Stimulated activated CD8-positive, alpha-beta memory T cell treated with anti-CD3 and anti-CD28 coated beads, Interleukin-15, amount 100 ng/mL, for 48 hours (primary cell): ENCODE data around the gene THBS4.
A peak's percentile ranks its signal among the peaks of the same experiment; 100 is the strongest.

ENCODE experiments used
- DNase-seq, 2 donors: peaks; one replicate each; pipeline ENCODE4 v3.0.0-alpha.2; 2020; ENCODE audit warnings: low read depth in 2 of 2

The THBS4 gene

DNA sequence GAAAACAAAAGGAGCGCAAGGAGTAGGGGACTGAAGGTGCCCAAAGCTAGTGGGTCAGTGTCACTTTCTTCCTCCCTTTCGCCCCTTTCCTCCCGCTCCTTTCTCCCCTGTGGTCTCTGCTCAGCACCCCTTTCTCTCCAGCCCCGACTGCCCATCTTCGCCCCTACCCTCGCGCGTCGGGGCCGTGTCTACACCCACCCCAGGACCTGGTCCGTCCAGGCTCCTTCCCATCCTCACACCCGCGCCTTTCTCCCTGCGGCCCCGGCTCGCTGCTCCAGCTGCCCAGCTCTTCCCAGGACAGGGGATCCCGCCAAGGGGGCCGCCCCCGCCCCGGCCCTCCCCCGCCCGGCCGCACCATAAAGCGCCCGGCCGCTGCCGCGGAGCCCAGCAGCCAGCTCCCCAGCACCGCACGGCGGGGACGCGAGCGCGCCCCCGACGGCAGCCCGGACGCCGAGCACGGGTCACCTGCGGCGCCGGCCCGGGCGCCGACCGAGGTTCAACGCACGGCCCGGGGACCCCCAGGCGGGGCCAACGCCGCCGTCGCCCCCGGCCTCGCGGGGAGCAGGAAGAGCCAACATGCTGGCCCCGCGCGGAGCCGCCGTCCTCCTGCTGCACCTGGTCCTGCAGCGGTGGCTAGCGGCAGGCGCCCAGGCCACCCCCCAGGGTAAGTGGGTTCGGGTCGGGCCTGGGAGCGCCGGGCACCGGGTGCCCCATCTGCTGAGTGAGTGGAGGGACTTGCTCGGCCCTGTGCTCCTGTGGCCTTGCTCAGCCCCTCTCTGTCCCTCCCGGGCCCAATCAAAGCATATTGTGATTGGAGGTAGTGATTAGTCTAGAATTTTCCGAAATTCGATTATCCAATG, at the start of gene THBS4:
TSS of gene THBS4 (plus strand) at position 387 of the 860 bp plus-strand sequence. CDS start at position 577, 190 bp downstream.
- no peak for DNase-seq

DNA sequence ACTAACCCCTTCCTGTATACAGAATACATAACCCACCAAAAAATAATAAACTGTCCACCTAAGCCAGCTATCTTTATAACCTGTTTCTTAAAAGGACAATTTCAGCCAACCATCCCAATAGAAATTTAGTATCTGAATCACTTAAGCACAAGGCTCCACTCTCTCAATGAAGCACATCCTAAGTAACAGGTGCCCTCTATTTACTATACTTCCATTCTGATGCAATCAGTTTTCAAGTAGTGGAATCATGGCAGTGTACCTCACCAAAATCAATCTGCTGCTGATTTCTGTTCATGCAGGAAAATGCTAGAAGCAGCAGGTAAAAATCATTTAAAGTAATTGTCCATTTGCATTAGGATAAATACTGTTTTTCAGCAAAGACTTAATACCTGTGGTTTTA, 48.9 kb upstream of the THBS4 start:
- no peak for DNase-seq

DNA sequence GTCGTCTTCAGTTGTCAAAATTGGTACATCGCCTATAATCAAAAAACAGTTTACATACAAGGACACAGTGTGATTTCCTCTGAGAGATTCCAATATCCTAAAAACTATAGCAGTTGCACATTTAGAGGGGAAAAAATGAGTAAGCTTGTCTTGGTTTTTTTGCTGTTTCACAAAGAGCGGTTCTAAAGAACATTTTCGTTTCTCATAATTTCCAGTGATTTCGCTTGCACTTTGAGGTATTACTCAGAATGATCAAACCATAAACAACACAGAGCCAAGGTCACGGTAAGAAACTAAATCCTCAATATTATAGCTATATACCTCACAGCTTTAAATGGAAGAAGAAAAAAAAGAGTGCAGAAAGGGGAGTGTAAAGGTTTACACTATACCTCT, 44.9 kb upstream of the THBS4 start:
- no peak for DNase-seq

DNA sequence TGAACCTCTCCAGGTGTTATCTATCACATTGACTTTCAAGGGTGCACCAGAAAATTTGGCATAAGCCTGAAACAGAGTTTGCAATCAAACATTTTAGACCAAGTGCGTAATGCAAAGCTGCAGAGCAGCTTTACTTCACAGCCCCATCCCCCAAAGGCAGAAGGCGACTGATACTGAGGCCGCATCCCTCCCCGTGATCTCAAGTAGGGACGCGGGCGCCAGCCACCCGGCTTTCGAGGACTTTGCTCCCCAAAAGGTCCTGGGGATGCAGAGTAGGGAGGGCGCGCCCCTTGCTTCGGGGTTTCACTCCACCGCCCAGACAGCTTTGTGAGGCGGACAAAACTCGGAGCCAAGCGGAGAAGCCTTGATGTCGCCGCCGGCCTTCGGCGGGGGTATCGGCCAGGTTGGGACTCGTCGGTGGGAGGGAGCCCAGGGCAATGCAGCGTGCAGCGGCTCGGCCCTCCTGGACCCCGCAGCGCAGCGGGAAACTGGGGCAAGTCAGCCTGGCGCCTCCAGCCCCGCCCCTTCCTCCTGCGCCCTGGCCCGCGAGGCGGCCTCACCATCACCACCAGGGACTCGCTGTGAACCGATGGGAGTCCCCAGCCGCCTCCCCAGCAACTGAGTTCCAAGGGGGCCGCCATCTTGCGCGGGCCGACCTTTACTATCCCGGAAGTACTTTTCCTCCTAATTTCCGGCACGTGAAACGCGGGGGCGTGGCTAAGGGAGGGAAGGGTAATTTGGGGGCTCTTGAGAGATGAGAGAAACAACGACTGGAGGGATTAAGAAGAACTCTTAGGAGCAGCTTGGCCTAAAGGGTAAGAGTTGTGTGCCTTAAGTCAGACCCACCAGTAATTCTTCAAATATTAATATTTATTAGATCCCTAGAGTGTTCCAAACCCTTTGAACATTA, 44.3 kb upstream of the THBS4 start, which contains the start of gene MTX3:
TSS of gene MTX3 (minus strand) at position 665 of the 910 bp plus-strand sequence. CDS start at position 641, 24 bp downstream.
- DNase-seq: peak; percentile 84

GRCh38 chr5:79992891-79993657, 42.1 kb upstream of the THBS4 start:
- no peak for DNase-seq

DNA sequence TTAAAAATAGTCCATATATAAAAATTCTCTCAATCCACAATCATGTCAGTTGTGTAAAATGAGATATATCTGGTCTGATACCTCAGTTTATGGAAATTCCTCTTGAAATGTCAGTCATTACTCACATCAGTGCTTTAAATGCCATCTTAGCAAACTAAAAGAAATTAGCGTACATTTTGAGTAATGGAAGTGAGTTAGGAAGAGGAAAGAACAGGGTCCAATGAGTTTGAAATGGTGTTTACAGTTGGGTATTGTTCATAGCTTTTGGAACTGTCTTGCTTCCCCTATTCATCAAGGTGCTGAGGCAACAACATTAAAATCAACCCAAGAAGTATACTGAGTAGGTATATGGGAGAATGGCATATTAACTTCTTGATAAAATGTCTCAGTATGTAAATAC, 35.4 kb upstream of the THBS4 start:
- DNase-seq: no peak

- DNase-seq: no peak
Measured at GRCh38 chr5:80002677-80003076, 32.5 kb upstream of the THBS4 start.

GRCh38 chr5:80008995-80009765, 26.0 kb upstream of the THBS4 start:
- DNase-seq: no peak

GRCh38 chr5:80010754-80011392, 24.3 kb upstream of the THBS4 start:
- DNase-seq: no peak

DNA sequence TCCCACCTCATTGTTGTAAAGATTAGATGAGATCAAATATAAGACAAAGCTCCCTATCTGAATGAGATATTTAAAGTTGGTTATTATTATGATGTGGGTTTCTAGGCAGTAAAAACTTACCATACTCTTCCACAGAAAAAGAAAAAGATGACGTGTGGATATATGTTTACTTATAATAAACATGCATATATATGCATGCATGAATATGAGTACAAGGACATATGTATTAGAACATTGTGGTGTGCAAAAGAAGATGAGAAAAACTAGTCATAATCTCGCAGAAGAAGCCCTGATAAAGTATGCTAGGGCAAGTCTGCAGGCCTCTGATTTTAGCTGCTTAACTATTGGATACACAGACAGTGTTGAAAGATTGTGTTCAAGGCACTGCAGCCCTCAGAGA, 10.1 kb upstream of the THBS4 start:
- DNase-seq: no peak

DNA sequence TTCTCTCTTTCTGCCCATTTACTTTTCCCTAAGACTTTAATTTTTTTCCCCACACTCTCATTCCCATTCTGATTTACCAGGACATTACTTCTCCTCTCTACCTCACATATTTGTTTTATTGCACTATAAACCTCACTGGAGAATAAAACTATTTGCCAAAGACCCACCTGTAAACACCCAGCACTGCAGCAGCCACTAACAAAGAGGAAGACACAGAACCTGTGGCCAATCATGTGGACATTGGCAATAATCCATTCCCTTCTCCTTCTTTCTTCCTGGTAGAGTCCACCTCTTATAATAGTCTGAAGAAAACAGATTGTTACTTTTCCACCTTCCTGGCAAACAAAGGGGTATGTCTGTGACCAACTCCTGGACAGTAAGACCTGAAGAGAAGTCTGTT, 8.3 kb upstream of the THBS4 start:
- DNase-seq: no peak

GRCh38 chr5:80031109-80031508, 4.0 kb upstream of the THBS4 start:
- DNase-seq: no peak

DNA sequence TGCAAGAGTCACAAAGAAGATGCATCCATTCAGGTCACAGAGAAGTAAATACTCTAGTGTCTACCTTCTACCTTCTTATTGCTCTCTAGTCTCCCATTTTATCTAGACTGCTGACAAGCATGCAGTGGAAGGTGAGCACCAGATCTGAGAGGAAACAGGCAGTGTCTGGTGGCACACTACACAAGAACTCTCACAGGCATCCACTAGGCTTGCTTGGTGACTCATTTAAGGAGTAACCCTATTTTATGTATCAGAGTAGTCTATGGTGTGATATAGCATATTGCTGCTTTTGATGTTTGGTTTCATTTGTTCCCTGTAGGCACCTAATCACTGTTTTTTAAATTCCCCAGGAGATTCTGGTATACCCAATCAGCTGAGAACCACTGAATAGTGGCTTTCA, 1.6 kb upstream of the THBS4 start:
- DNase-seq: no peak

DNA sequence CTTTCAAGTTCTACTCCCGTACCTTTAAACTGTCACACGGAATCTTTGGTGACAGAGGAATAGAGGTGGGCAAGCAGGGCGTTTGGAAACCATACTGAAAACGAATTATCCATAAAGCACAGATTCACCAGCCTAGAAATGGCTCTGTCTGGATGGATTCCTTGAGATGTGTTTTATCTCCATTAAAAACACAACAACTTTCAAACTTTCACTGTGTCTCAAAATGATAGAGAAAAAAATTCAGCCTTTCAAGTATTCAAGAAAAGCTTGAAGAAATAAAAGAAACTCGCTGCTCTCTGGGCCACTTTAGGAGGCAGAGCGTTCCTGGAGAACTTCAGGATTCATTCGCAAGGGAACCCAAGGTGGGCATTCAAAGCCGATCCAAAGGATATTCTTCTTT, 589 bp upstream of the THBS4 start:
- DNase-seq: no peak

DNA sequence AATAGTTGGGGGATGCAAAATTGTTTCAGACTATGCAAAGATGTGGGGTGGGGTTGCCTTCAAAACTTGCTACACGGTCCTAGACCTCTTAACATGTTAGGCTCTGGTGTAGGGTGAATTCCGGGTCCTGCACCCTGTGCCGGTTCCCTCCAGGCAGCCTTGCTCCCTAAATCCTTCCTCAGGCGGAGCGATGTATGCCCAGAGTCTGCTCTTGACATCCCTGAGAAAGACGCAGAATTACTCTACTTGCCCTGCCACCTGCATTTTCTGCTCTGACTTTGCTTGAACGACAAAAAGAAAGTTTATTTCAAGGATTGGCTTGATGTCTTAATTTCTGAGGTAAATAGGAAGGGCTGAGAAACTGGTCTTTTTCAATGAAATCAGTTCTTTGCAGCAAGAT, 691 bp downstream of the THBS4 start:
- DNase-seq: no peak

DNA sequence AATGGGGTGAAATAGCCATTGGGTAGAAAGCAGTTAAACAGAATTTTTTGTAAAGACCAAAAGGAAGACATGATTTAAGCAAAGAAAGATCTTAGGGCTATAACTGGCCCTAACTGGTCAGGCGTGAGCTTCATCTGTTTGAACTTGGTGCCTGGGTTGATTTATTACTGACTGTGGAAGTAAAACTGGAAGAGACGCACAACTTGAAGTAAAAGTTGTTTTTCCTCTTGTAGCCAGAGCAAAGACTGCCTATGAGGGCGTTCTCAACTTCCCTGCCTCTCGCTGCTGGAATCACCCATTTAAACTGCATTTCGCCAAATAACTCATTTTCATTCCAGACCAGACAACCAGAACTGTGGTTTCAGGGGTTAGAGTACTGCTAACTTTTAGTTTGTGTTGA, 1.5 kb downstream of the THBS4 start:
- no peak for DNase-seq

DNA sequence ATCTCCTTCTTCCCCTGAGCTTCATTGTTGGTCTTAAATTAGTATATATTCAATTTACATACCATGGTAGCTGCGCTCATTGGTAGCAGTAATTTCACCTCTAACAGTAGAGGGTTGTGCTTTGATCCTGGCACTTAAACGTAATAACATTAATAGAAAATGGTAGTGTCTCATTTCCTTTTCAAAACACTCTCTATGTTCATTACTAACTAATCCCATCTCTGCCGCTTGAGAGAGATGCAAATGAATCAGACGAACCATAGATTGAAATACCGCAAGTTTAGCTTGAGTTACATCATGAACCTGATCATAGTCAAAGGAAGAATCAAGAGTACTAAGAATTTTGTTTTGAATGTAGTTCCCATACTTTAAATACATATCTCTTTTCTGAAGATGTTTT, 2.2 kb downstream of the THBS4 start:
- no peak for DNase-seq

- DNase-seq: no peak
Measured at GRCh38 chr5:80039650-80040049, 4.5 kb downstream of the THBS4 start.

DNA sequence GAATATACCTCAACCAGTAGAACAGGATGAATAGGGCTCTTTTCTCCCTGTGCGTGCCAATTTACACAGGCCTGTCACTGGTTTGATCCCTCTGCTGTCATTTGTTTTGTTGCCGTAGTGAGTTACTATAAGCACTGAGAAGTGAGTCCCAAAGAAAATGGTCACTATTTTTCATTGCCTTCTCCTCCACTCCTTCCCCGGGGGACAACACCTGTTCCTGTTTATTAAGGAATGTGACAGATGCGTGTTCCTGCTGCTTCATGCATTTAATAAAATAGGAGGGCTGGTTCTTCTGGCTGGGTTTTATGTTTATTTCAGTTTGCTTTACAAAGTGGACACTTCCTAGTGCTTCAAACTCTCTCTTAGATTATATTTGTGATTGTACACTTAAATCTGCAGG, 6.4 kb downstream of the THBS4 start:
- no peak for DNase-seq

DNA sequence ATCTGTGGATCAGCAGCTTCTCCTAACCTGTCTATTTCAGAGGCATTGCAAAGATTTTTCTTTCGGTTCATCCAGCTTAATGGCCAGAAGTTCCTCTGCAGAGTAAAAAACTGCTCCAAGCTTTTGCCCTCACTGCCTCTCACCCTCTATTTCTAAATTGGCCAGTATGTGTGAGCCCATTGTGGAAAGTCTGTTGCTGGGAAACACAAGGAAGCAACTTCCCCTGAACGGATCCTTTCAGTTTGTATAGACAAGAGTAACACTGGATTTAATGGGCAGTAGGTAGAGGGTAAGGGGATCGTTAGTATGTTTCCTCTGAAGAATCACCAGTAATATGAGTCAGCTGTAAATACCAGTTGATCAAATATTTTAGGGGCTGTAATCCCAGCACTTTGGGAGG, 7.2 kb downstream of the THBS4 start:
- DNase-seq: no peak

GRCh38 chr5:80043187-80043586, 8.0 kb downstream of the THBS4 start:
- no peak for DNase-seq
